ENCODE measurements around the gene ATL3. TPM values are rescaled to one million over a fixed set of nuclear protein-coding genes. Genes with fewer than 3 reads are reported as not detected.

Gene ATL3, protein sequence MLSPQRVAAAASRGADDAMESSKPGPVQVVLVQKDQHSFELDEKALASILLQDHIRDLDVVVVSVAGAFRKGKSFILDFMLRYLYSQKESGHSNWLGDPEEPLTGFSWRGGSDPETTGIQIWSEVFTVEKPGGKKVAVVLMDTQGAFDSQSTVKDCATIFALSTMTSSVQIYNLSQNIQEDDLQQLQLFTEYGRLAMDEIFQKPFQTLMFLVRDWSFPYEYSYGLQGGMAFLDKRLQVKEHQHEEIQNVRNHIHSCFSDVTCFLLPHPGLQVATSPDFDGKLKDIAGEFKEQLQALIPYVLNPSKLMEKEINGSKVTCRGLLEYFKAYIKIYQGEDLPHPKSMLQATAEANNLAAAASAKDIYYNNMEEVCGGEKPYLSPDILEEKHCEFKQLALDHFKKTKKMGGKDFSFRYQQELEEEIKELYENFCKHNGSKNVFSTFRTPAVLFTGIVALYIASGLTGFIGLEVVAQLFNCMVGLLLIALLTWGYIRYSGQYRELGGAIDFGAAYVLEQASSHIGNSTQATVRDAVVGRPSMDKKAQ
- polyA plus RNA-seq (2013, experiment 1 of 2): 5.0 TPM
- 5.3 TPM for polyA plus RNA-seq (2013, experiment 2 of 2)

DNA sequence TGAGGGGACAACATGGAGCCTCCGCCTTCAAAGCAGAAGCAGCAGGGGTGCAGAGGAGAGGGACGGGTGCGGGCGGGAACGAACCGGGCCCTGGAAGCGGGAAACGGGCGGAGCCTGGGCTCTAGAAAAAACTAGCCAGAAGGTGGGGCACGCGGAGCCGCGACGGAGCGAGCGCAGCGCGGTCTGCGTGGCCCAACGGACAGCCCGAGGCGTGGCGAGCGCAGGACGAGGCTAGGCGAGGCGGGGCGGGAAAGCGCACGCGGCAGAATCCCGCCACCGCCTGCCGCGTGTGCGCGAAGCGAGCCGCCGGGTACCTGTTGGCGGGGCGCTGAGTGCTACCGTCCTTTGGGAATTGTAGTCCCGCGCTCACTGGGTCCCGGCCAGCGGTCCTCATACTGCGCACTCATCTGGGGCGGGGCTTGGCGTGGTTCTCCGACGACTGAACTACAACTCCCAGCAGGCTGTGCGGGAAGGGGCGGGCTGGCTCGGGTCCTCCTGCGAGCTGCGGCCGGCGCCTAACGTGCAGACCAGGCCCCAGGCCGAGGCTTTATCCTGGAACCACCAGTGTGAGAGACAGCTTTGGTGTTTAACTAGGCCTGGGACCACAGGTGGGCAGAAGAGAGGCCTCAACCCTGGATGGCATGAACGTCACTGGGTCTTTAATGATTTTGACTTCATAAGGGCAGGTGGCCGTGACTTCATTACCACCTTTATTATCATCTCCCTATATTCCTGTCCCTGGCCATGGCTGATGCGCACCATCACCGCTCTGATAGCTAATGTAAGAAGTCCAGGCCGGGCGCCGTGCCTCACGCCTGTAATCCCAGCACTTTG, at the start of gene ATL3:
Gene ATL3 (minus strand): TSS at position 55 of the 834 bp plus-strand sequence. CDS start 41 bp downstream, at position 14.
- Histone ChIP-seq H2AK5ac (ENCODE audit: low read depth, low read length) (peak within 1 kb of the TSS; percentile 76), H2BK5ac (ENCODE audit: low read length) (peak within 1 kb of the TSS; percentile 39), H3K36me3 (replicated peaks in 1 of 2; ENCODE audit: control insufficient read depth in 2 of 2, insufficient read depth in 2 of 2, low read length in 2 of 2) (no peaks in the 10 kb centered on the region), H4K8ac (ENCODE audit: low read depth, low read length) (no peak within 1 kb of the TSS), H3K18ac (ENCODE audit: low read length) (peak within 1 kb of the TSS; percentile 96), H3K4me3 (ENCODE audit: low read length in 2 of 2) (peak within 1 kb of the TSS; percentile 52 to 79), H3K4me1 (ENCODE audit: control insufficient read depth in 2 of 2, insufficient read depth in 1 of 2, low read depth in 1 of 2, low read length in 2 of 2) (no peaks in the 10 kb centered on the region), H3K4me2 (ENCODE audit: insufficient read depth, low read length, poor library complexity, severe bottlenecking) (peak within 1 kb of the TSS; percentile 77), H2BK12ac (ENCODE audit: low read length) (no peak within 1 kb of the TSS), H3K27me3 (ENCODE audit: control insufficient read depth in 3 of 3, insufficient read depth in 3 of 3, low read depth in 1 of 3, low read length in 3 of 3) (peaks cover 0 to 29% (median 2%) of the 10 kb centered on the region in 3 experiments), H3K23ac (ENCODE audit: low read depth, low read length, poor library complexity) (peak within 1 kb of the TSS; percentile 89), H3K9me3 (replicated peaks in 1 of 2; ENCODE audit: control insufficient read depth in 2 of 2, insufficient read depth in 1 of 2, low read depth in 1 of 2, low read length in 2 of 2) (peaks cover 2 to 3% of the 10 kb centered on the region in 2 donors), H4K91ac (ENCODE audit: low read depth, low read length, poor library complexity) (no peak within 1 kb of the TSS), H3K4ac (ENCODE audit: low read length) (peak within 1 kb of the TSS; percentile 37), H2AFZ (ENCODE audit: low read length) (peak within 1 kb of the TSS; percentile 92), H3K9ac (ENCODE audit: low read depth, low read length, poor library complexity) (peak within 1 kb of the TSS; percentile 77), H3K14ac (ENCODE audit: low read length) (no peak within 1 kb of the TSS), H2BK15ac (ENCODE audit: low read length) (peak within 1 kb of the TSS; percentile 85), H2BK120ac (ENCODE audit: low read depth, low read length) (no peak within 1 kb of the TSS), H3K27ac (replicated peaks; ENCODE audit: low read length) (no peak within 1 kb of the TSS), H3K79me1 (ENCODE audit: low read depth, low read length) (no peaks in the 10 kb centered on the region)
- no CpG with 5 or more reads among the region's 69 CpGs for WGBS, 2 donors (ENCODE audit: extremely low coverage in 2 of 2, insufficient read length in 2 of 2, insufficient replicate concordance in 1 of 2)
- peak; percentile 89 for DNase-seq (ENCODE audit: low spot score)

DNA sequence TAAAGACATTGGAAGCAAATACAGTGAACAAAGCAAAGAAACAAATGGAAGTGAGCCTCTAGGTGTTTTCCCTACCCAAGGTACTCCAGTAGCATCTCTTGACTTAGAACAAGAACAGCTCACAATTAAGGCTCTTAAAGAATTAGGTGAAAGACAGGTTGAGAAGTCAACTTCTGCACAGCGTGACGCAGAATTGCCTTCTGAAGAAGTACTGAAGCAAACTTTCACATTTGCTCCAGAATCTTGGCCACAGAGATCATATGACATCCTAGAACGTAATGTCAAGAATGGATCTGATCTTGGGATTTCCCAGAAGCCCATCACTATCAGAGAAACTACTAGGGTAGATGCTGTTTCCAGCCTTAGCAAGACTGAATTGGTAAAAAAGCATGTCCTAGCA, 49.4 kb upstream of the ATL3 start:
- H2BK5ac ChIP-seq (ENCODE audit: low read length): no peak overlapping the region
- H3K27ac ChIP-seq (replicated peaks; ENCODE audit: low read length): no peak overlapping the region
- H3K23ac ChIP-seq (ENCODE audit: low read depth, low read length, poor library complexity): no peak overlapping the region
- peaks cover 2% of the 10 kb centered on the region for H3K79me1 ChIP-seq (ENCODE audit: low read depth, low read length)
- H2BK15ac ChIP-seq (ENCODE audit: low read length): no peak overlapping the region
- H2BK120ac ChIP-seq (ENCODE audit: low read depth, low read length): no peak overlapping the region
- no peak overlapping the region for H3K9ac ChIP-seq (ENCODE audit: low read depth, low read length, poor library complexity)
- no peak overlapping the region for H3K4ac ChIP-seq (ENCODE audit: low read length)
- no peak overlapping the region for H2BK12ac ChIP-seq (ENCODE audit: low read length)
- no peak overlapping the region for H2AFZ ChIP-seq (ENCODE audit: low read length)
- H3K4me1 ChIP-seq (ENCODE audit: control insufficient read depth in 2 of 2, insufficient read depth in 1 of 2, low read depth in 1 of 2, low read length in 2 of 2): no peaks in the 10 kb centered on the region
- no peak overlapping the region for H3K14ac ChIP-seq (ENCODE audit: low read length)
- no peak overlapping the region for H4K8ac ChIP-seq (ENCODE audit: low read depth, low read length)
- no peaks in the 10 kb centered on the region for H3K9me3 ChIP-seq (replicated peaks in 1 of 2; ENCODE audit: control insufficient read depth in 2 of 2, insufficient read depth in 1 of 2, low read depth in 1 of 2, low read length in 2 of 2)
- H3K27me3 ChIP-seq (ENCODE audit: control insufficient read depth in 3 of 3, insufficient read depth in 3 of 3, low read depth in 1 of 3, low read length in 3 of 3): no peaks in the 10 kb centered on the region
- no peak for DNase-seq (ENCODE audit: low spot score)
- H3K36me3 ChIP-seq (replicated peaks in 1 of 2; ENCODE audit: control insufficient read depth in 2 of 2, insufficient read depth in 2 of 2, low read length in 2 of 2): peaks cover 4 to 20% of the 10 kb centered on the region in 2 donors
- H4K91ac ChIP-seq (ENCODE audit: low read depth, low read length, poor library complexity): no peak overlapping the region
- H3K4me3 ChIP-seq (ENCODE audit: low read length in 2 of 2): no peak overlapping the region
- no CpG with 5 or more reads among the region's 3 CpGs for WGBS, 2 donors (ENCODE audit: extremely low coverage in 2 of 2, insufficient read length in 2 of 2, insufficient replicate concordance in 1 of 2)
- H3K4me2 ChIP-seq (ENCODE audit: insufficient read depth, low read length, poor library complexity, severe bottlenecking): no peak overlapping the region
- no peak overlapping the region for H2AK5ac ChIP-seq (ENCODE audit: low read depth, low read length)
- H3K18ac ChIP-seq (ENCODE audit: low read length): no peak overlapping the region

DNA sequence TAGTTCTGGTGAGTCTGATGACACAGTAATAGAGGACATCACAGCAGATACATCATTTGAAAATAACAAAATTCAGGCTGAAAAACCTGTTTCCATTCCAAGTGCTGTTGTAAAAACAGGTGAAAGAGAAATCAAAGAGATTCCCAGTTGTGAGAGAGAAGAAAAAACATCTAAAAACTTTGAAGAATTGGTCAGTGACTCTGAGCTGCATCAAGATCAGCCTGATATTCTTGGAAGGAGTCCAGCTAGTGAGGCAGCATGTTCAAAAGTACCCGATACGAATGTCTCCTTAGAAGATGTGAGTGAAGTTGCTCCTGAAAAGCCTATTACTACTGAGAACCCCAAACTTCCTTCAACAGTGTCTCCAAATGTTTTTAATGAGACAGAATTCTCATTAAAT, 48.8 kb upstream of the ATL3 start:
- no peak overlapping the region for H2AK5ac ChIP-seq (ENCODE audit: low read depth, low read length)

More for the DNA sequence above, 48.8 kb upstream of the ATL3 start:
- H4K8ac ChIP-seq (ENCODE audit: low read depth, low read length): no peak overlapping the region
- no peak overlapping the region for H3K14ac ChIP-seq (ENCODE audit: low read length)
- H3K4ac ChIP-seq (ENCODE audit: low read length): no peak overlapping the region
- H3K18ac ChIP-seq (ENCODE audit: low read length): no peak overlapping the region
- no peak overlapping the region for H2BK5ac ChIP-seq (ENCODE audit: low read length)
- H2BK120ac ChIP-seq (ENCODE audit: low read depth, low read length): no peak overlapping the region
- peaks cover 4 to 21% of the 10 kb centered on the region in 2 donors for H3K36me3 ChIP-seq (replicated peaks in 1 of 2; ENCODE audit: control insufficient read depth in 2 of 2, insufficient read depth in 2 of 2, low read length in 2 of 2)
- no peaks in the 10 kb centered on the region for H3K9me3 ChIP-seq (replicated peaks in 1 of 2; ENCODE audit: control insufficient read depth in 2 of 2, insufficient read depth in 1 of 2, low read depth in 1 of 2, low read length in 2 of 2)
- DNase-seq (ENCODE audit: low spot score): no peak
- no peaks in the 10 kb centered on the region for H3K4me1 ChIP-seq (ENCODE audit: control insufficient read depth in 2 of 2, insufficient read depth in 1 of 2, low read depth in 1 of 2, low read length in 2 of 2)
- no peak overlapping the region for H3K23ac ChIP-seq (ENCODE audit: low read depth, low read length, poor library complexity)
- peaks cover 2% of the 10 kb centered on the region for H3K79me1 ChIP-seq (ENCODE audit: low read depth, low read length)
- no peak overlapping the region for H2BK15ac ChIP-seq (ENCODE audit: low read length)
- H3K27ac ChIP-seq (replicated peaks; ENCODE audit: low read length): no peak overlapping the region
- no peak overlapping the region for H3K9ac ChIP-seq (ENCODE audit: low read depth, low read length, poor library complexity)
- no peak overlapping the region for H2BK12ac ChIP-seq (ENCODE audit: low read length)
- no peak overlapping the region for H4K91ac ChIP-seq (ENCODE audit: low read depth, low read length, poor library complexity)
- H3K4me2 ChIP-seq (ENCODE audit: insufficient read depth, low read length, poor library complexity, severe bottlenecking): no peak overlapping the region
- H3K4me3 ChIP-seq (ENCODE audit: low read length in 2 of 2): no peak overlapping the region
- WGBS, 2 donors (ENCODE audit: extremely low coverage in 2 of 2, insufficient read length in 2 of 2, insufficient replicate concordance in 1 of 2): no CpG with 5 or more reads among the region's 2 CpGs
- no peak overlapping the region for H2AFZ ChIP-seq (ENCODE audit: low read length)
- H3K27me3 ChIP-seq (ENCODE audit: control insufficient read depth in 3 of 3, insufficient read depth in 3 of 3, low read depth in 1 of 3, low read length in 3 of 3): no peaks in the 10 kb centered on the region

Measured in neuronal stem cell (in vitro differentiated cells).